ENCODE data around the gene TIMP3. TPM values are rescaled to one million over a fixed set of nuclear protein-coding genes. Genes with fewer than 3 reads are reported as not detected.

Gene TIMP3
- total and polyA plus RNA-seq, 2 donors (not counting 1 experiment from before 2014, with no cell fraction given): 242 to 375 TPM

- Histone ChIP-seq H3K4me2 (ENCODE audit: extremely low read depth, insufficient read depth, low read length) (no peak overlapping the region), H3K27ac (ENCODE audit: insufficient read depth, low read length) (no peak overlapping the region), H3K36me3 (ENCODE audit: control insufficient read depth, insufficient read depth, low read length) (peaks cover 4% of the 10 kb centered on the region), H3K9me3 (ENCODE audit: control insufficient read depth, insufficient read depth, low read depth, low read length) (no peaks in the 10 kb centered on the region), H3K79me2 (ENCODE audit: control insufficient read depth, insufficient read depth, low read length) (no peaks in the 10 kb centered on the region), H3K4me3 (replicated peaks in 1 of 4; ENCODE audit: control extremely low read depth in 1 of 4, insufficient read depth in 1 of 4, low read depth in 3 of 4, low read length in 4 of 4) (no peak overlapping the region), H2AFZ (ENCODE audit: low read length) (no peak overlapping the region), H3K27me3 (ENCODE audit: control insufficient read depth, insufficient read depth, low read length) (no peaks in the 10 kb centered on the region), H4K20me1 (ENCODE audit: control insufficient read depth, extremely low read depth, insufficient read depth, low read length) (peaks cover 5% of the 10 kb centered on the region), H3K9ac (ENCODE audit: insufficient read depth, low read length) (no peak overlapping the region), H3K4me1 (ENCODE audit: control insufficient read depth, extremely low read depth, insufficient read depth, low read length) (no peaks in the 10 kb centered on the region)
- TF ChIP-seq EZH2 (IDR thresholded peaks at IDR 0.05; ENCODE audit: low read length, missing control alignments): no peak
- TF ChIP-seq CTCF (conservative IDR thresholded peaks at IDR 0.05 in 1 of 2, IDR thresholded peaks at IDR 0.05 in 1 of 2; ENCODE audit: low read depth in 1 of 2, low read length in 2 of 2): no peak
- DNase-seq (ENCODE audit: low read depth in 2 of 2): no peak
Measured at GRCh38 chr22:32831584-32831983, 30.1 kb downstream of the TIMP3 start.

- H2AFZ ChIP-seq (ENCODE audit: low read length): no peak overlapping the region
- no peak for DNase-seq (ENCODE audit: low read depth in 2 of 2)
- no peak overlapping the region for H3K27ac ChIP-seq (ENCODE audit: insufficient read depth, low read length)
- H3K9me3 ChIP-seq (ENCODE audit: control insufficient read depth, insufficient read depth, low read depth, low read length): no peaks in the 10 kb centered on the region
- TF ChIP-seq CTCF (conservative IDR thresholded peaks at IDR 0.05 in 1 of 2, IDR thresholded peaks at IDR 0.05 in 1 of 2; ENCODE audit: low read depth in 1 of 2, low read length in 2 of 2): no peak
- no peak for TF ChIP-seq EZH2 (IDR thresholded peaks at IDR 0.05; ENCODE audit: low read length, missing control alignments)
- no peak overlapping the region for H3K4me2 ChIP-seq (ENCODE audit: extremely low read depth, insufficient read depth, low read length)
- H3K4me1 ChIP-seq (ENCODE audit: control insufficient read depth, extremely low read depth, insufficient read depth, low read length): no peaks in the 10 kb centered on the region
- H3K27me3 ChIP-seq (ENCODE audit: control insufficient read depth, insufficient read depth, low read length): no peaks in the 10 kb centered on the region
- H3K9ac ChIP-seq (ENCODE audit: insufficient read depth, low read length): no peak overlapping the region
- no peak overlapping the region for H3K4me3 ChIP-seq (replicated peaks in 1 of 4; ENCODE audit: control extremely low read depth in 1 of 4, insufficient read depth in 1 of 4, low read depth in 3 of 4, low read length in 4 of 4)
- H3K36me3 ChIP-seq (ENCODE audit: control insufficient read depth, insufficient read depth, low read length): peaks cover 4% of the 10 kb centered on the region
- no peaks in the 10 kb centered on the region for H3K79me2 ChIP-seq (ENCODE audit: control insufficient read depth, insufficient read depth, low read length)
- H4K20me1 ChIP-seq (ENCODE audit: control insufficient read depth, extremely low read depth, insufficient read depth, low read length): peaks cover 5% of the 10 kb centered on the region
Measured at GRCh38 chr22:32832174-32832573, 30.7 kb downstream of the TIMP3 start.

GRCh38 chr22:32836280-32837123 lies 35.0 kb downstream of the TIMP3 start:
- Histone ChIP-seq H3K4me1 (ENCODE audit: control insufficient read depth, extremely low read depth, insufficient read depth, low read length) (no peaks in the 10 kb centered on the region), H4K20me1 (ENCODE audit: control insufficient read depth, extremely low read depth, insufficient read depth, low read length) (peaks cover 5% of the 10 kb centered on the region), H3K27me3 (ENCODE audit: control insufficient read depth, insufficient read depth, low read length) (no peaks in the 10 kb centered on the region), H3K9ac (ENCODE audit: insufficient read depth, low read length) (no peak overlapping the region), H2AFZ (ENCODE audit: low read length) (no peak overlapping the region), H3K27ac (ENCODE audit: insufficient read depth, low read length) (no peak overlapping the region), H3K79me2 (ENCODE audit: control insufficient read depth, insufficient read depth, low read length) (peaks cover 2% of the 10 kb centered on the region), H3K4me3 (replicated peaks in 1 of 4; ENCODE audit: control extremely low read depth in 1 of 4, insufficient read depth in 1 of 4, low read depth in 3 of 4, low read length in 4 of 4) (no peak overlapping the region), H3K4me2 (ENCODE audit: extremely low read depth, insufficient read depth, low read length) (no peak overlapping the region), H3K9me3 (ENCODE audit: control insufficient read depth, insufficient read depth, low read depth, low read length) (no peaks in the 10 kb centered on the region), H3K36me3 (ENCODE audit: control insufficient read depth, insufficient read depth, low read length) (peaks cover 4% of the 10 kb centered on the region)
- TF ChIP-seq CTCF (conservative IDR thresholded peaks at IDR 0.05 in 1 of 2, IDR thresholded peaks at IDR 0.05 in 1 of 2; ENCODE audit: low read depth in 1 of 2, low read length in 2 of 2) (peak; percentile 46 to 53), EZH2 (IDR thresholded peaks at IDR 0.05; ENCODE audit: low read length, missing control alignments) (no peak)
- no peak for DNase-seq (ENCODE audit: low read depth in 2 of 2)
